SK-N-MC (cell line): ENCODE data around the gene CTSE.

ENCODE experiments used
- EZH2 ChIP-seq: fragments of 200-600 bp; sonication (generic); IDR thresholded peaks from one replicate; pipeline ENCODE4 v1.6.1; 2017; ENCODE audit warnings: antibody characterized with exemption
- FOXP2 ChIP-seq: optimal IDR thresholded peaks from 2 replicates; pipeline ENCODE3; 2011; ENCODE audit warnings: mild to moderate bottlenecking, moderate library complexity; ENCODE audit not compliant: insufficient read depth; ENCODE audit errors: extremely low read length, control extremely low read depth
- POLR2AphosphoS5 ChIP-seq: IDR thresholded peaks from 2 replicates; pipeline ENCODE4 v1.6.1; 2012; ENCODE audit warnings: mild to moderate bottlenecking, low read depth, low read length, borderline replicate concordance

DNA sequence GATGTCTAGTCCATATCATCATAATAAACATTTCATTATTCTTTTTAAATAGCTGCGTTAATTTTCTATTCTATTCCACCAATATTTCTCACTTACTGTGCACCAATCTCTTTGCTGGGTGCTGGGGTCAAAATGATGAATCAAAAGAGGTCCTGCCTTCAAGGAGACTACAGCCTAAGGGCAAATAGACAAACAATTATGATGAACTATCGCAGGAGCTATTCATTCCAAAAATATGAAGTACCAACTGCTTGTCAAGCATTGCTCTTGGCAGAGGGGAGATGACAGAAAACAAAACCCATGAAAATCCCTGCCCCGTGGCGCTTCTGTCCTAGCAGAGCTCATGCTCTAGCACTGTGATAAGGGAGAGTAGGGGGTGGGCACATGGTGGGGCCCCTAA lies 51.6 kb downstream of the CTSE start:
- TF ChIP-seq POLR2AphosphoS5, result no peak
- TF ChIP-seq EZH2, result no peak
- no peak for TF ChIP-seq FOXP2
